ENCODE measurements around the gene MARS1.

Gene MARS1

GRCh38 chr12:57458665-57459054 lies 29.2 kb upstream of the MARS1 start:
- DNase-seq (ENCODE audit: low read depth): no peak

GRCh38 chr12:57459055-57459749 lies 28.7 kb upstream of the MARS1 start:
- DNase-seq (ENCODE audit: low read depth): peak; percentile 89

GRCh38 chr12:57459750-57460467 lies 28.0 kb upstream of the MARS1 start, which contains the start of gene GLI1:
GLI1 (plus strand) TSS chr12:57459785; CDS start chr12:57463692, 3,907 bp downstream.
- DNase-seq (ENCODE audit: low read depth): no peak

GRCh38 chr12:57460468-57460784 lies 27.4 kb upstream of the MARS1 start:
- DNase-seq (ENCODE audit: low read depth): no peak

- no peak for DNase-seq (ENCODE audit: low read depth)
These were observed 27.0 kb upstream of the MARS1 start for GRCh38 chr12:57460841-57461275.

- no peak for DNase-seq (ENCODE audit: low read depth)
These were observed 26.5 kb upstream of the MARS1 start for GRCh38 chr12:57461276-57461916.

GRCh38 chr12:57461917-57462250 lies 26.0 kb upstream of the MARS1 start:
- DNase-seq (ENCODE audit: low read depth): no peak

GRCh38 chr12:57462251-57462911 lies 25.5 kb upstream of the MARS1 start:
- DNase-seq (ENCODE audit: low read depth): peak; percentile 82

GRCh38 chr12:57462912-57463253 lies 25.0 kb upstream of the MARS1 start:
- DNase-seq (ENCODE audit: low read depth): no peak

- no peak for DNase-seq (ENCODE audit: low read depth)
These were observed 23.3 kb upstream of the MARS1 start for GRCh38 chr12:57464569-57464968.

- no peak for DNase-seq (ENCODE audit: low read depth)
These were observed 22.7 kb upstream of the MARS1 start for GRCh38 chr12:57465030-57465746.

- no peak for DNase-seq (ENCODE audit: low read depth)
These were observed 21.9 kb upstream of the MARS1 start for GRCh38 chr12:57465747-57466505.

- DNase-seq (ENCODE audit: low read depth): no peak
These were observed 20.5 kb upstream of the MARS1 start for GRCh38 chr12:57467212-57467874.

GRCh38 chr12:57467915-57468314 lies 20.0 kb upstream of the MARS1 start:
- DNase-seq (ENCODE audit: low read depth): no peak

- no peak for DNase-seq (ENCODE audit: low read depth)
These were observed 18.3 kb upstream of the MARS1 start for GRCh38 chr12:57469296-57470164.

- DNase-seq (ENCODE audit: low read depth): no peak
These were observed 17.4 kb upstream of the MARS1 start for GRCh38 chr12:57470286-57470969.

GRCh38 chr12:57470970-57471656 lies 16.8 kb upstream of the MARS1 start:
- no peak for DNase-seq (ENCODE audit: low read depth)

GRCh38 chr12:57471661-57472060 lies 16.2 kb upstream of the MARS1 start:
- no peak for DNase-seq (ENCODE audit: low read depth)

- no peak for DNase-seq (ENCODE audit: low read depth)
These were observed 15.5 kb upstream of the MARS1 start for GRCh38 chr12:57472391-57472790.
